ENCODE measurements around the gene NBL1. TPM values are rescaled to one million over a fixed set of nuclear protein-coding genes. Genes with fewer than 3 reads are reported as not detected.

Gene NBL1
- total and polyA plus RNA-seq, 9 of the 15 experiments (the other 6 are each of a cell fraction or from before 2014, with no cell fraction given), result 0.10 to 3.7 (median 1.8) TPM; not detected in 1

GRCh38 chr1:19678493-19678892 is 34.4 kb downstream of the NBL1 start:
- H3K27ac ChIP-seq (ENCODE audit: extremely low read depth, low read depth, low read length), result no peak overlapping the region
- in situ Hi-C loops (cut with MboI), result no loop called here
- ChIA-PET CTCF (ENCODE audit: low intra/inter-chr PET ratio) (no interaction called here), POLR2A (interaction anchor here (0.5 to 1.4 kb wide), 4 partner anchors 16 to 200 kb away, joined by 3 to 4 read pairs (median 4); no protein-coding TSS in a partner anchor)
- TF ChIP-seq, protein P1, sequence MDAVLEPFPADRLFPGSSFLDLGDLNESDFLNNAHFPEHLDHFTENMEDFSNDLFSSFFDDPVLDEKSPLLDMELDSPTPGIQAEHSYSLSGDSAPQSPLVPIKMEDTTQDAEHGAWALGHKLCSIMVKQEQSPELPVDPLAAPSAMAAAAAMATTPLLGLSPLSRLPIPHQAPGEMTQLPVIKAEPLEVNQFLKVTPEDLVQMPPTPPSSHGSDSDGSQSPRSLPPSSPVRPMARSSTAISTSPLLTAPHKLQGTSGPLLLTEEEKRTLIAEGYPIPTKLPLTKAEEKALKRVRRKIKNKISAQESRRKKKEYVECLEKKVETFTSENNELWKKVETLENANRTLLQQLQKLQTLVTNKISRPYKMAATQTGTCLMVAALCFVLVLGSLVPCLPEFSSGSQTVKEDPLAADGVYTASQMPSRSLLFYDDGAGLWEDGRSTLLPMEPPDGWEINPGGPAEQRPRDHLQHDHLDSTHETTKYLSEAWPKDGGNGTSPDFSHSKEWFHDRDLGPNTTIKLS (IDR thresholded peaks at IDR 0.05; ENCODE audit: borderline replicate concordance, low read depth), result no peak
- TF ChIP-seq PHB2 (IDR thresholded peaks at IDR 0.05; ENCODE audit: low read depth) (no peak), ARID1B (IDR thresholded peaks at IDR 0.05) (no peak), ZNF23 (CRISPR knock-in tag; IDR thresholded peaks at IDR 0.05) (no peak), NCOA2 (IDR thresholded peaks at IDR 0.05; ENCODE audit: partially characterized antibody in 2 of 2) (no peak)
- H3K4me2 ChIP-seq (ENCODE audit: insufficient read depth, low read length), result no peak overlapping the region
- H3K27me3 ChIP-seq (ENCODE audit: control insufficient read depth in 2 of 2, insufficient read depth in 2 of 2, low read length in 2 of 2), result peaks cover 20 to 32% of the 10 kb centered on the region in 2 experiments
- no peak overlapping the region for H2AFZ ChIP-seq (ENCODE audit: low read depth, low read length)
- H3K9ac ChIP-seq (ENCODE audit: insufficient read depth in 1 of 2, low read depth in 2 of 2, low read length in 2 of 2), result no peak overlapping the region
- H3K9me1 ChIP-seq (ENCODE audit: control insufficient read depth, insufficient read depth, low read length), result no peaks in the 10 kb centered on the region
- 2% methylated on average over 11 of the region's 11 CpGs for WGBS (ENCODE audit: insufficient coverage, low coverage, missing lambda C conversion rate)
- no peak for FAIRE-seq
- intact Hi-C loops (cut with micrococcal nuclease), result no loop called here
- no peaks in the 10 kb centered on the region for H3K36me3 ChIP-seq (ENCODE audit: control insufficient read depth, insufficient read depth, low read length)
- no peaks in the 10 kb centered on the region for H3K9me3 ChIP-seq (replicated peaks; ENCODE audit: control insufficient read depth, insufficient read depth, low read depth, low read length)
- H3K4me1 ChIP-seq (replicated peaks in 1 of 2; ENCODE audit: control insufficient read depth in 2 of 2, insufficient read depth in 2 of 2, low read length in 2 of 2), result peaks cover 0 to 9% of the 10 kb centered on the region in 2 experiments; a peak in 1 of 5 replicates
- BruUV-seq (replicated peaks), result no TSS peak
- DNase-seq (ENCODE audit: extremely low read depth in 1 of 4, low spot score in 3 of 4), result no peak
- ATAC-seq, result no peak
- peaks cover 38% of the 10 kb centered on the region for H4K20me1 ChIP-seq (replicated peaks; ENCODE audit: control insufficient read depth, insufficient read depth, low read length)
- no peaks in the 10 kb centered on the region for H3K79me2 ChIP-seq (ENCODE audit: control insufficient read depth, insufficient read depth, low read length)
- no peak overlapping the region for H3K4me3 ChIP-seq
